Measurements from ENCODE around the gene PDZK1IP1. TPM values are rescaled to one million over a fixed set of nuclear protein-coding genes. Genes with fewer than 3 reads are reported as not detected.

PDZK1IP1 gene, protein sequence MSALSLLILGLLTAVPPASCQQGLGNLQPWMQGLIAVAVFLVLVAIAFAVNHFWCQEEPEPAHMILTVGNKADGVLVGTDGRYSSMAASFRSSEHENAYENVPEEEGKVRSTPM
- total RNA-seq, result 1.0 TPM

DNA sequence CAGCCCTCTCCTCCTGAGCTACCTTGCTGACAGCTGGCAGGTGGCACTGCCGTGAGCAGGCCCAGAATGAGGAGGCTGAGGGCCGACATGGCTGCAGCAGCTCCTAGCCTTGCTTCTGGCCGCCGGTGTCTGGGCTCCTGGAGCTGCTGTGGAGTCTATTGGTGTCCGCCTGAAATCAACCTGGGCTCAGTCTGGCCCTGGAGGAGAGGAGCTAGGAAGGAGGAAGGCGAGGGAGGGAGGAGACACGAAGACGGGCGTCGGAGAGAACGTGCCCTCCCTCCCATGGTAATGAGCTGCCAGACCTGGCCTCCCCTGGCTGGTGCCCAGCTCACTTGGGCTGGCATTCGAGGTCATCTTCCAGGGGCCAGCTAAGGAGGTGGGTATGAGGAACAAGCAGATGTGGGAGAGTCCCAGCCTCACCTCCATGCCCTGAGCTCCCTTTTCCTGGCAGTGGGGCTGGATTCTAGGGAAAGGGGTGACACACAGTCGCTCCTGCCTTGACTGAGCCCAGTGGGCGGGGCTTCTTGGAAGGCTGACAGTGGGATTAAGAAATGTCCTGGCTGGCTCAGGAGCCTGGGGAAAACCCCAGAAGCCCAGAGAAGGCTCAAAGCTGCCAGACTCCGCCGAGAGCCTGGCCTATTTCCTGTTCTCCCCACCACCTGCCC, at the start of gene PDZK1IP1:
PDZK1IP1 (minus strand) TSS at position 193 of the 665 bp plus-strand sequence; CDS start at position 89, 104 bp downstream.

DNA sequence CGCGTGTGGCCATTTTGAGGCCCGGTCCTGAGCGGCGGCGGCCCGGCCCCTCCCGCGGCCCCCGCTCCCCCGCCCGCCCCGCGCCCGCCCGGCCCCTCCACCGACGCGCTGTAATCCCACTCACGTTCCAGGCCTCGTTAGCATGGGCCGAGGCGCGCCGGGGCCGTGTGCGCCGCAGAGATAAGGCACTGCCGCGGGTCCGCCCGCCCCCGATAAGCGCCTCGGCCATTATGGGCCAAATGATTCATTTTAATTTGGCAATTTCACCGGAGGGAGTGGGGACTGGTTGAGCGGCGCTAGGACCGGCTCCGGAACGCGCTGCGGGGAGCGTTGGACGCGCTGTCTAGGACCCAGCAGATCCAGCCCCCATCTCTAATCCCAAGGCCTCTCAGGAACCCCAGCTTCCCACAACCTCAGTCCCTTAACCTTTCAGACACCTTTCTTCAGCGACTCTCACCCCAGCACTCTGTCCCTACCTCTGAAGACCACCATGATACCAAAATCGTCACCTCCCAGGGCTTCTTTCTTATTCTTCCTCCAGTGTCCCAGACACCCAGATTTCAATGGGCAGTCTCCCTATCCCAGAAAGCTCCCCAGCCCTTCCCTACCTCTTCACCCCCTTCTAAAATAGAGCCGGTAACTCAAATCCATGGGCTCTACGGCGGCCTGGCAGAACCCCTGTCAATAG, 42.5 kb upstream of the PDZK1IP1 start, which contains the start of gene TAL1:
TAL1 (minus strand) TSS at position 39 of the 688 bp plus-strand sequence. CDS start 6,337 bp downstream, outside the sequence.

DNA sequence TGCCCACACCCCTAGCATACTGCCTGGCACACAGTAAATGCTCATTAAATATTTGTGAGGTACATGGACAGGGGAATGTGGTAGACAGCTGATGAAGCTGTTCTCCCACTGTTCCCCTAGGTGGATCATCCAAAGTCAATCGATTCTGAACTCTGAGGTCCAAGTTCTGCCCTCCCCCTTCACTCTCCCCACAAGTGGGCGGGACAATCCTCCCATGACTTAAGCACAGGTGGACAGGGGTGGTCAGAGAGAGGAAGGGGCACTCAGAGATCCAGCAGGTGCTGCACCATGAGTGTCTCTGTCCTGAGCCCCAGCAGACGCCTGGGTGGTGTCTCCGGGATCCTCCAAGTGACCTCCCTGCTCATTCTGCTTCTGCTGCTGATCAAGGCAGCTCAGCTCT, 52.6 kb downstream of the PDZK1IP1 start, which contains the start of gene CYP4A22:
CYP4A22 (plus strand) TSS at position 244 of the 400 bp plus-strand sequence; CDS start at position 289, 45 bp downstream.

Other genes with a start within 250 kb of the PDZK1IP1 start
- not detected for gene CYP4A11, start 248.6 kb downstream of the PDZK1IP1 start, total RNA-seq
- gene CYP4X1, start 166.4 kb downstream of the PDZK1IP1 start, total RNA-seq, result 6.3 TPM
- 0.33 TPM for gene CYP4Z1, start 122.8 kb downstream of the PDZK1IP1 start, total RNA-seq
- gene CYP4A22, start 52.6 kb downstream of the PDZK1IP1 start, total RNA-seq, result not detected
- gene TAL1, start 42.2 kb upstream of the PDZK1IP1 start, total RNA-seq, result 4.2 TPM
- 7.1 TPM for gene STIL, start 124.1 kb upstream of the PDZK1IP1 start, total RNA-seq
- 109 TPM for gene CMPK1, start 143.8 kb upstream of the PDZK1IP1 start, total RNA-seq
- gene FOXE3, start 226.2 kb upstream of the PDZK1IP1 start, total RNA-seq, result 0.22 TPM
- 2.0 TPM for gene FOXD2, start 248.0 kb upstream of the PDZK1IP1 start, total RNA-seq

Measured in camera-type eye (tissue), 1 donor.